Neural cell (in vitro differentiated cells): ENCODE results near the gene CDK4. TPM values are rescaled to one million over a fixed set of nuclear protein-coding genes. Genes with fewer than 3 reads are reported as not detected.

ENCODE experiments used
- H2AFZ ChIP-seq: fragments of 200-600, 300-800 bp; sonication (generic), shearing (Covaris generic); 2 replicates; pipeline ENCODE4 v1.6.0; 2014; ENCODE audit warnings: low read depth, mild to moderate bottlenecking, antibody characterized with exemption, low read length, moderate library complexity
- H3F3A ChIP-seq: fragments of 200-600 bp; shearing (Covaris generic); 2 replicates; pipeline ENCODE4 v1.6.1; 2016; ENCODE audit warnings: mild to moderate bottlenecking, moderate library complexity, mixed read lengths, antibody characterized with exemption, low read length; ENCODE audit not compliant: insufficient read depth, poor library complexity, severe bottlenecking
- H3K27ac ChIP-seq: fragments of 200-600, 300-800 bp; sonication (generic), shearing (Covaris generic); 2 replicates; pipeline ENCODE4 v1.5.1; 2014; ENCODE audit warnings: mild to moderate bottlenecking, low read length, moderate library complexity
- H3K27me3 ChIP-seq: fragments of 300-800, 200-600 bp; sonication (generic), shearing (Covaris generic); 2 replicates; pipeline ENCODE4 v1.6.0; 2014; ENCODE audit warnings: mild to moderate bottlenecking, low read depth, low read length, moderate library complexity; ENCODE audit not compliant: insufficient read depth
- H3K36me3 ChIP-seq: fragments of 300-800, 200-600 bp; sonication (generic), shearing (Covaris generic); 2 replicates; pipeline ENCODE4 v1.5.1; 2014; ENCODE audit warnings: mild to moderate bottlenecking, antibody characterized with exemption, low read length, moderate library complexity; ENCODE audit not compliant: insufficient read depth
- H3K4me2 ChIP-seq: fragments of 300-800, 200-600 bp; sonication (generic), shearing (Covaris generic); 2 replicates; pipeline ENCODE4 v1.6.0; 2014; ENCODE audit warnings: mild to moderate bottlenecking, low read length
- H3K4me3 ChIP-seq: fragments of 300-800, 200-600 bp; sonication (generic), shearing (Covaris generic); 2 replicates; pipeline ENCODE4 v1.5.1; 2014; ENCODE audit warnings: mild to moderate bottlenecking, low read length, moderate library complexity
- H3K79me2 ChIP-seq: fragments of 200-600 bp; shearing (Covaris generic); replicated peaks from 2 replicates; pipeline ENCODE4 v1.6.0; 2014; ENCODE audit warnings: mild to moderate bottlenecking, low read length, moderate library complexity; ENCODE audit not compliant: insufficient read depth
- H3K9ac ChIP-seq: fragments of 300-800, 200-600 bp; sonication (generic), shearing (Covaris generic); 2 replicates; pipeline ENCODE4 v1.6.1; 2016; ENCODE audit warnings: mild to moderate bottlenecking, low read length, mixed read lengths
- H3K9me2 ChIP-seq: fragments of 200-600 bp; shearing (Covaris generic); 2 replicates; pipeline ENCODE4 v1.6.1; 2016; ENCODE audit warnings: mild to moderate bottlenecking, low read length, mixed read lengths; ENCODE audit not compliant: insufficient read depth
- H3K9me3 ChIP-seq: fragments of 200-600, 300-800 bp; sonication (generic), shearing (Covaris generic); 2 replicates; pipeline ENCODE4 v1.6.1; 2016; ENCODE audit warnings: mild to moderate bottlenecking, mixed run types, low read length, moderate library complexity, mixed read lengths
- H4K20me1 ChIP-seq: fragments of 200-600 bp; shearing (Covaris generic); 2 replicates; pipeline ENCODE4 v1.6.1; 2016; ENCODE audit warnings: mild to moderate bottlenecking, mixed run types; ENCODE audit not compliant: insufficient read depth
- CTCF ChIP-seq: fragments of 450-650 bp; IDR thresholded peaks from 2 replicates; pipeline ENCODE4 v1.5.1; 2014; ENCODE audit warnings: antibody characterized with exemption, mild to moderate bottlenecking, moderate library complexity; ENCODE audit not compliant: poor library complexity, severe bottlenecking
- EP300 ChIP-seq: fragments of 450-650 bp; conservative IDR thresholded peaks from 2 replicates; pipeline ENCODE4 v1.6.1; 2014; ENCODE audit warnings: antibody characterized with exemption, mild to moderate bottlenecking, moderate library complexity; ENCODE audit not compliant: poor library complexity, severe bottlenecking
- EZH2 ChIP-seq: fragments of 200-600, 300-800 bp; shearing (Covaris generic), sonication (generic); IDR thresholded peaks from 2 replicates; pipeline ENCODE4 v1.6.1; 2014; ENCODE audit warnings: antibody characterized with exemption, low read length, borderline replicate concordance, mild to moderate bottlenecking; ENCODE audit not compliant: insufficient read depth, poor library complexity, severe bottlenecking
- MXI1 ChIP-seq: fragments of 450-650 bp; conservative IDR thresholded peaks from 2 replicates; pipeline ENCODE4 v1.6.1; 2014; ENCODE audit warnings: antibody characterized with exemption, mild to moderate bottlenecking; ENCODE audit not compliant: poor library complexity, severe bottlenecking
- POLR2AphosphoS5 ChIP-seq: IDR thresholded peaks from 2 replicates; pipeline ENCODE4 v1.6.1; 2012
- RAD21 ChIP-seq: fragments of 450-650 bp; conservative IDR thresholded peaks from 2 replicates; pipeline ENCODE4 v1.6.1; 2014; ENCODE audit warnings: antibody characterized with exemption, mild to moderate bottlenecking, moderate library complexity
- REST ChIP-seq: IDR thresholded peaks from 2 replicates; pipeline ENCODE4 v1.6.1; 2012; ENCODE audit warnings: borderline replicate concordance
- SMC3 ChIP-seq: fragments of 450-650 bp; conservative IDR thresholded peaks from 2 replicates; pipeline ENCODE4 v1.6.1; 2014; ENCODE audit warnings: antibody characterized with exemption, mild to moderate bottlenecking, moderate library complexity; ENCODE audit not compliant: poor library complexity
- TAF1 ChIP-seq: IDR thresholded peaks from 2 replicates; pipeline ENCODE4 v1.6.1; 2012; ENCODE audit warnings: low read depth
- polyA plus RNA-seq: library from polyadenylated mRNA; depleted of rRNA; stranded (reverse); fragments of >200 nt; gene quantifications from 2 replicates; pipeline ENCODE4 v1.2.3, GENCODE V29; 2014

CDK4 gene
- polyA plus RNA-seq, 1 donor from 2014 or later, result 104 TPM

GRCh38 chr12:57776247-57776587, 24.1 kb upstream of the CDK4 start:
- H3K27ac ChIP-seq, result no peak overlapping the region
- H3K9me2 ChIP-seq, result no peaks in the 10 kb centered on the region
- no peak overlapping the region for H2AFZ ChIP-seq
- H3K9me3 ChIP-seq, result no peaks in the 10 kb centered on the region
- no peak overlapping the region for H3K9ac ChIP-seq
- no peak overlapping the region for H3K4me2 ChIP-seq
- H4K20me1 ChIP-seq, result no peaks in the 10 kb centered on the region
- no peak for TF ChIP-seq POLR2AphosphoS5
- no peak for TF ChIP-seq CTCF
- TF ChIP-seq SMC3, result no peak
- no peak for TF ChIP-seq MXI1
- TF ChIP-seq EP300, result no peak
- TF ChIP-seq RAD21, result no peak
- TF ChIP-seq REST, result no peak
- no peak for TF ChIP-seq EZH2
- no peak for TF ChIP-seq TAF1
- H3K4me3 ChIP-seq, result no peak overlapping the region
- H3K79me2 ChIP-seq, result no peaks in the 10 kb centered on the region
- H3F3A ChIP-seq, result no peaks in the 10 kb centered on the region
- H3K27me3 ChIP-seq, result no peaks in the 10 kb centered on the region
- no peaks in the 10 kb centered on the region for H3K36me3 ChIP-seq

- no peak overlapping the region for H3K27ac ChIP-seq
- H3K79me2 ChIP-seq, result no peaks in the 10 kb centered on the region
- no peaks in the 10 kb centered on the region for H3K9me3 ChIP-seq
- H3K9ac ChIP-seq, result no peak overlapping the region
- TF ChIP-seq REST, result no peak
- TF ChIP-seq EP300, result no peak
- no peak for TF ChIP-seq CTCF
- TF ChIP-seq SMC3, result no peak
- no peak for TF ChIP-seq RAD21
- TF ChIP-seq POLR2AphosphoS5, result no peak
- TF ChIP-seq EZH2, result no peak
- TF ChIP-seq TAF1, result no peak
- no peak for TF ChIP-seq MXI1
- H3K4me3 ChIP-seq, result no peak overlapping the region
- no peaks in the 10 kb centered on the region for H3K36me3 ChIP-seq
- H3F3A ChIP-seq, result no peaks in the 10 kb centered on the region
- H3K4me2 ChIP-seq, result no peak overlapping the region
- no peak overlapping the region for H2AFZ ChIP-seq
- no peaks in the 10 kb centered on the region for H3K27me3 ChIP-seq
- H3K9me2 ChIP-seq, result no peaks in the 10 kb centered on the region
- no peaks in the 10 kb centered on the region for H4K20me1 ChIP-seq
Measured at GRCh38 chr12:57775563-57776246, 23.6 kb upstream of the CDK4 start.
